CD4-positive, alpha-beta T cell treated with Interferon alpha-2 for 1 hour (primary cell): Measurements from ENCODE around the gene LATS2.
"Not testable (repeated sequence)": the region's sequence is repeated elsewhere in the genome, so short reads cannot be mapped to it uniquely, and the experiment has no call there.

ENCODE experiments used
- DNase-seq, 2 donors: peaks; one replicate each; pipeline ENCODE4 v3.0.0-alpha.2; 2020 to 2022

The LATS2 gene

DNA sequence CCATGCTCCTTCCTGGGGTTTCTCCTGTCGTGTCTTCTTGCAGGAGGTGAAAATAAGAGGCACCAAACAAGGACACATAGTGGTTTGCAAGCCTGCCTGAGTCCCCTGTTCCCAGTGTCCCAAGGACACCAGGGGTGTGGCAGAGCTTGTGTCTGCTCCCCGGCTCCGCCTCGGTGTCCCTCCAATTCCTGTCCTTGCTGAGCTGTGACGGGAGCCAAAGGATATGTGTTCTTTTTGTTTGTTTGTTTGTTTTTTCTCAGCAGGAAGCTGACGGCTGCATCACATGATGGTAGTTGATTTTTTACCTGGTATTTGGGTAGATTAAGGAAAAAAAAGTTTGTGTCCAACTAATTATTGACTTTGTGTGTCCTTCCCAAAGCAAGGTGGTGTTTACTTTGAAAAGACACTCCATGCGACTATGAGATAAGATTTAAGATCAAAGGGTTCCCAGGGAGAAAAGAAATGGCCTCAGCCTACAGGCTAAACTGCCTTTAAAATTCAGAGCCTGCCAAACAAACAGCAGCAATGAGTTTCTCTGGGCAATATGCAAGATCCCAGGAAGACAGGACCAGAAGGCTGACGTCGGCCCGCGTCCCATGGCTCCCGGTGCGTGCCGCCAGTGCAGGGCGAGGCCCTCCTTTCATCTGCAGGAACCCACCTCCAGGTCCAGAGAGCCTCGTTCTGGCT, 108.0 kb downstream of the LATS2 start:
- DNase-seq, result no peak

GRCh38 chr13:20952838-20953237, 108.5 kb downstream of the LATS2 start:
- no peak for DNase-seq

GRCh38 chr13:20948001-20948400, 113.4 kb downstream of the LATS2 start:
- DNase-seq, result not testable (repeated sequence)

DNA sequence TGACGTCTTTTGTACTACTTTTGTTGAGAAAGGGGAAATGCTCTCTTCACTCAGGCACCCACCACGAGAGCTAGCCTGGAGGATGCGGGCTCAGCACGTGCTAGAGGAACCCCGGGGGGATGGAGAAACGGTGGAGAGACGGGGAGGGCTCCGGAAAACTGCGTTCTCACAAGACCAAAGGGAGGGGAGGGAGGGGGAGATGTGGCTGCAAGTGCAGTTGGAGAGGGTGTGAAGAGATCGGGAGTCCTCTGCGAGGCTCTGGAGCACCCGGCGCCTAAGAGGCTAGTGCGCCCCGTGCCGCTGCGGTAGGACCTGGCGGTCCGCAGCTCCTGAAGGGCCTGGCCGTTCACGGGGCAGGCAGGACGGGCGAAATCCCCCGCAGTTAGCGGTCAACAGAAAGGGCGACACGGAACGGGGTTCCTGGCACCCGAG, 115.4 kb downstream of the LATS2 start:
- DNase-seq, result peak in 1 of 2 donors; percentile 14

DNA sequence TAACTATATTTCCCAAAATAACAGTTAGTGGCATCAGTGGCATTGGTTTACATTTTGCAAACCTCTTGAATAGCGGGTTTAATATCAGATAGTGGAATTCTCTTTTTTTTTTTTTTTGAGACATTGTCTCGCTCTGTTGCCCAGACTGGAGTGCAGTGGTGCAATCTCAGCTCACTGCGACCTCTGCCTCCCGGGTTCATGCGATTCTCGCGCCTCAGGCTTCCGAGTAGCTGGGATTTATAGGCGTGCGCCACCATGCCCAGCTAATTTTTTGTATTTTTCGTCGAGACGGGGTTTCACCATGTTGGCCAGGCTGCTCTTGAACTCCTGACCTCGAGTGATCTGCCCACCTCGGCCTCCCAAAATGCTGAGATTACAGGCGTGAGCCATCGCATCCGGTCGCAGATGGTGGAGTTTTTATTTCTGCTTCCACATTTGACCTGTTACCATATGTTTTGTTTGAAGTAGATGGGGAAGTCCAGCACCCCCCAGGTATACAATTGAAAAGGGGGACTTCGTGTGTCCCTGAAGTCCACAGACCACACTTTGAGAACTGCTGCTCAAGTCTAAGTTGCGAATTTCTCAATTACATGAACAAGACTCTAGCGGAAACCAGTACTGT, 118.3 kb downstream of the LATS2 start:
- DNase-seq, result peak in 1 of 2 donors; percentile 38

GRCh38 chr13:20940511-20940910, 120.9 kb downstream of the LATS2 start:
- DNase-seq, result not testable (repeated sequence)

- DNase-seq, result no peak
Observed at GRCh38 chr13:20940083-20940482, 121.3 kb downstream of the LATS2 start.

- DNase-seq, result no peak
Observed at GRCh38 chr13:20939662-20940061, 121.7 kb downstream of the LATS2 start.

- no peak for DNase-seq
Observed at GRCh38 chr13:20938302-20938701, 123.1 kb downstream of the LATS2 start.

DNA sequence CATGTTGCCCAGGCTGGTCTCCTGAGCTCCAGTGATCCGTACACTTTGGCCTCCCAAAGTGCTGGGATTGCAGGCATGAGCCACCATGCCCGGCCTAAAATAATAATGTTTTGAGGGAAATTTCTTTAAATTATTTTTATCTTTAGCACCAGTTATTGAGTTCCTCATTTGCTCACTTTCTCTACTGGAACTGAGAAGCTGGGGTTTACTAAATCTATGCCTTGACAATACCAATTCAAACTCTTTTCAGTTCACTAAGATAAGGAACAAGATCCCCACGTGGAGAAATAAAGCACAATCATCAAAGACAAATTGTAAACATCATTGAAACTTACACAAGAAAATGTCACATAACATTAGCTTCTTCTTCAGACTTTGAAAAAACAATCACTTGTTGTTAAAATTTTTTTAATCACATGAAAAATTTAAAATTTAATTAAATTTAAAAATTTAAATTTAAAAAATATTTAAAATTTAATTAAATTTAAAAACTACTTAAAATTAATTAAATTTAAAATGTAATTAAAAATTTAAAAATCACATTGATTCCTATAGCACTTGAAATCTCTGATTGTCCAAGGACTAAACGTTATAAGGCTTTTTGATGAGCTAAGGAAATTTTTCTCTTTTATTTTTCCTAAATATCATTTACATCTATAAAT, 133.7 kb downstream of the LATS2 start:
- no peak for DNase-seq

- DNase-seq, result not testable (repeated sequence)
Observed at GRCh38 chr13:20925395-20925790, 136.0 kb downstream of the LATS2 start.

DNA sequence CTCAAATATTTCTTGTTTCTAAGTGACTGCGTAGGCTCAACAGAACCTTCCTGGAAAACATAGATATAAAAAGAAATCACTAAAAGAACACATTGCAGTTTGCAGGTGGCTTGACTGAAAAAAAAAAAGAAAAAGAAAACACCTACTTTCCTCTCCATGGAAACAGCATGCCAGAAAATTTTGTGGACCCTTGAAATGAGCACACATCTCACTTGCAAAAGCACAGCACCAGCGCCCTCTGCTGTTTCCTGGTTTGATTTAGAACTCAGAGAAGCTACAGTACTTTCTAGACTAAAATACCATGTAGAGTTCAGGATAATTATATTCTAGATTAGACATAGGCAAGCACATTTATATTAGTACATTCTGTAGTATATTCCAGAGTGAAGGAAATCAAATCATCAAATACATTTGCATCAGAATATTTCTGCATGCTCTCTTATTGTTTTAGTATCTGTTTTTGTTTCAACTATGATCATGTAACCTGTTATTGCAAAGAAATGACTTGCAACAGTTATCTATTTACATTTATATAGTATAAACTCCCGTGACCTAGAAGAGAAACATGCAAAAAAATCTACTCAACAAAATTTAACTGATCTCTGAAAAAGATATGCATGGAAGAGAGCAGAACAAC, 136.5 kb downstream of the LATS2 start:
- DNase-seq, result peak; percentile 63 to 72

GRCh38 chr13:20923272-20923671, 138.1 kb downstream of the LATS2 start:
- DNase-seq, result no peak
